T-cell (primary cell): ENCODE data around the gene GPR146. TPM values are rescaled to one million over a fixed set of nuclear protein-coding genes. Genes with fewer than 3 reads are reported as not detected.

Source experiments
- ATAC-seq, 4 experiments: fragments of 200-7000 bp in 3 of 4; fragments of 150-1000 bp in 1 of 4; cut with Tn5 transposase; replicated peaks in 1 of 4; 1 replicate in 3 of 4; 2 replicates in 1 of 4; pipeline ENCODE4 v1.10.0; 2021; ENCODE audit warnings: moderate library complexity in 3 of 4, mild to moderate bottlenecking in 2 of 4, moderate number of reproducible peaks in 1 of 4
- CTCF ChIA-PET, 2 donors: fragments of 300-600 bp; sonication (Branson Sonifier 250); formaldehyde crosslinking; loops; one replicate each; lab custom pipeline; 2022; ENCODE audit warnings: antibody characterized with exemption in 2 of 2; lab: Charles Lee
- POLR2A ChIA-PET, 2 donors: fragments of 300-600 bp; sonication (Branson Sonifier 250); formaldehyde crosslinking; loops; one replicate each; lab custom pipeline; 2022; ENCODE audit warnings: antibody characterized with exemption in 2 of 2; lab: Charles Lee
- DNase-seq, 35 experiments: peaks; one replicate each; pipeline versions ENCODE4 v3.0.0 to v3.0.0-alpha.2; 2013 to 2023
- H3K27ac ChIP-seq: one replicate; pipeline ENCODE4 v1.5.1; 2013; ENCODE audit warnings: low read length
- H3K27me3 ChIP-seq, 2 experiments: replicated peaks in 1 of 2; 1 replicate in 1 of 2; 2 replicates in 1 of 2; pipeline versions ENCODE4 v1.6.1 to v1.7.0; 2013; ENCODE audit warnings: low read length in 1 of 2, mixed read lengths in 1 of 2; ENCODE audit not compliant: control insufficient read depth in 2 of 2, insufficient read depth in 2 of 2; ENCODE audit errors: extremely low read depth in 1 of 2
- H3K36me3 ChIP-seq, 2 donors: 1 replicate in 1 of 2; 2 replicates in 1 of 2; pipeline versions ENCODE4 v1.6.1 to v1.7.0; 2013; ENCODE audit warnings: low read length in 1 of 2; ENCODE audit not compliant: control insufficient read depth in 2 of 2, insufficient read depth in 1 of 2; ENCODE audit errors: extremely low read depth in 1 of 2
- H3K4me1 ChIP-seq, 2 experiments: 1 replicate in 1 of 2; 2 replicates in 1 of 2; pipeline versions ENCODE4 v1.6.1 to v1.7.0; 2013; ENCODE audit warnings: low read length in 2 of 2, mixed read lengths in 1 of 2; ENCODE audit not compliant: insufficient read depth in 2 of 2, control insufficient read depth in 1 of 2; ENCODE audit errors: extremely low read depth in 1 of 2
- H3K4me3 ChIP-seq, 2 donors: 1 replicate in 1 of 2; 2 replicates in 1 of 2; pipeline versions ENCODE4 v1.5.1 to v1.7.0; 2013; ENCODE audit warnings: mild to moderate bottlenecking in 2 of 2, low read length in 1 of 2, moderate library complexity in 1 of 2; ENCODE audit not compliant: control insufficient read depth in 1 of 2; ENCODE audit errors: extremely low read depth in 1 of 2
- H3K9me3 ChIP-seq: 2 replicates; pipeline ENCODE4 v1.7.0; 2013
- H3K27ac Mint-ChIP-seq, 2 donors: one replicate each; pipeline ENCODE4 v1.8.0; 2020 to 2021; ENCODE audit warnings: mild to moderate bottlenecking in 2 of 2, mixed read lengths in 2 of 2
- H3K27me3 Mint-ChIP-seq, 2 donors: one replicate each; pipeline ENCODE4 v1.8.0; 2021 to 2022; ENCODE audit warnings: mixed read lengths in 2 of 2
- H3K36me3 Mint-ChIP-seq: one replicate; pipeline ENCODE4 v1.8.0; 2021; ENCODE audit warnings: mixed read lengths
- H3K4me1 Mint-ChIP-seq, 3 donors: one replicate each; pipeline ENCODE4 v1.8.0; 2020 to 2022; ENCODE audit warnings: mixed read lengths in 3 of 3, mild to moderate bottlenecking in 1 of 3
- H3K4me3 Mint-ChIP-seq, 3 donors: one replicate each; pipeline ENCODE4 v1.8.0; 2020 to 2022; ENCODE audit warnings: mild to moderate bottlenecking in 3 of 3, mixed read lengths in 3 of 3, moderate library complexity in 3 of 3
- H3K9me3 Mint-ChIP-seq, 3 donors: one replicate each; pipeline ENCODE4 v1.8.0; 2020 to 2022; ENCODE audit warnings: mixed read lengths in 3 of 3
- WGBS: methylation state at CpG from one replicate; pipeline ENCODE4 v1.1.5; 2013; ENCODE audit warnings: missing lambda C conversion rate; ENCODE audit not compliant: insufficient coverage; 5-methylcytosine and 5-hydroxymethylcytosine counted together
- total RNA-seq, 35 experiments: library from RNA in 6 of 35; stranded (reverse) in 6 of 35; fragments of 120-200 nt in 1 of 35; gene quantifications; one replicate each; pipeline versions ENCODE4 v1.2.1 to v1.2.4 and lab custom pipeline; 2013 to 2026

Gene GPR146, protein sequence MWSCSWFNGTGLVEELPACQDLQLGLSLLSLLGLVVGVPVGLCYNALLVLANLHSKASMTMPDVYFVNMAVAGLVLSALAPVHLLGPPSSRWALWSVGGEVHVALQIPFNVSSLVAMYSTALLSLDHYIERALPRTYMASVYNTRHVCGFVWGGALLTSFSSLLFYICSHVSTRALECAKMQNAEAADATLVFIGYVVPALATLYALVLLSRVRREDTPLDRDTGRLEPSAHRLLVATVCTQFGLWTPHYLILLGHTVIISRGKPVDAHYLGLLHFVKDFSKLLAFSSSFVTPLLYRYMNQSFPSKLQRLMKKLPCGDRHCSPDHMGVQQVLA
- total RNA-seq = 10 to 100 TPM; 11.9 to 14.7 (median 13.0) TPM
- total RNA-seq (2013) = 4.4 TPM
- total RNA-seq (lab: John Stamatoyannopoulos, UW) = 0.04 to 12.1 (median 4.5) reads per million in 29 experiments

DNA sequence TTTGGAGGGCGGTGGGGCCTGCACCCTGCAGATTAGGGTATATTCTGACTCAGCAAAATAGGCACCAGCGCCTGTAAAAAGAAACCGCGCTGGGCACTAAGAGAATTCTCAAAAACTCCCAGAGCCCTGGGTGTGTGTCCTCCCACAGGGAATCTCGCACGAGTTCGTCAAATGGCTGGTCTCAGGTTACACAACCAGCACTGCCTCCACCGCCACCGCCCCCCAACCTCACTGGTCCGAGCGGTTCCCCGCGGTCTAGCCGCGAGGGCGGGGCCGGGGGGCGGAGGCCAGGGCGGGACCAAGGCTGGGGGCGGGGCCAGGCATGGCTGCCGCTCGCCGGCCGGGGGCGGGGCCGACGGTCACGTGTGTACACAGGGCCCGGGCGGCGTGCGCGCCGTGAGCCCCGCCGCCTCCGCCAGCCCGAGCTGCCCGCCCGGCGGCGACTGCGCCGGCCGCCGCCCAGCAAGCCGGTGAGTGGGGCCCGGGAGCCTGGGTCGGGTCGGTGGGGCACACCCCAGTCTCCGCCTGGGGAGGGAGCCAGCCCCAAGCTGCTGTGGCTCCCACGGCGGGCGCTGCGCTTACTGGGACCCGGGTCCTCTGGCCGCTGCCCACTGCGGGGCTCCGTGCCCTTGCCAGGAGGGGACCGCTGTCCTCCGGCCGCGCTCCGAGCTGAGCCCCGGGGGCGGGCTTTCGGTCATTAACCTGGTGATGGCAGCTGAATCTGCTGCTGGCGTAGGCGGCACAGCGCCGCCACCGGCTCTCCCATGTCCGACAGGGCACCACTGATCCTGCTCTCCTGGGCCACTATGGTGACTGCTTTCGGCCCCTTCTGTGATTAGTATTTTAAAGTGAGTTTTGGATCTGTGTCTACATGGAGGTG, at the start of gene GPR146:
Gene GPR146, plus strand, starts transcription at position 358 of the 880 bp plus-strand sequence. CDS start 12,970 bp downstream, outside the sequence.
- no peaks in the 10 kb centered on the region for H3K9me3 ChIP-seq
- peaks cover 4 to 26% of the 10 kb centered on the region in 2 donors for H3K27me3 Mint-ChIP-seq
- H3K36me3 ChIP-seq = no peaks in the 10 kb centered on the region
- H3K4me1 Mint-ChIP-seq = peaks cover 66 to 76% (median 76%) of the 10 kb centered on the region in 3 donors
- DNase-seq = peak; percentile 69 to 93 (median 84)
- POLR2A ChIA-PET = no interaction called here
- H3K9me3 Mint-ChIP-seq = no peaks in the 10 kb centered on the region
- no peaks in the 10 kb centered on the region for H3K36me3 Mint-ChIP-seq
- H3K27ac ChIP-seq = peak within 1 kb of the TSS; percentile 44
- CTCF ChIA-PET = interaction anchor here in 1 of 2 donors (1.0 to 1.2 kb wide), 2 partner anchors 21 to 33 kb away, joined by 3 to 5 read pairs; no protein-coding TSS in a partner anchor
- H3K4me3 Mint-ChIP-seq = peak within 1 kb of the TSS; percentile 81 to 89 (median 88)
- H3K27me3 ChIP-seq = no peaks in the 10 kb centered on the region
- peak; percentile 89 to 92 (median 90) for ATAC-seq
- WGBS = 1% methylated on average over 72 of the region's 74 CpGs
- peak within 1 kb of the TSS; percentile 84 to 85 for H3K27ac Mint-ChIP-seq
- peak within 1 kb of the TSS; percentile 60 to 80 for H3K4me3 ChIP-seq
- H3K4me1 ChIP-seq = peaks cover 42 to 77% of the 10 kb centered on the region in 2 experiments

DNA sequence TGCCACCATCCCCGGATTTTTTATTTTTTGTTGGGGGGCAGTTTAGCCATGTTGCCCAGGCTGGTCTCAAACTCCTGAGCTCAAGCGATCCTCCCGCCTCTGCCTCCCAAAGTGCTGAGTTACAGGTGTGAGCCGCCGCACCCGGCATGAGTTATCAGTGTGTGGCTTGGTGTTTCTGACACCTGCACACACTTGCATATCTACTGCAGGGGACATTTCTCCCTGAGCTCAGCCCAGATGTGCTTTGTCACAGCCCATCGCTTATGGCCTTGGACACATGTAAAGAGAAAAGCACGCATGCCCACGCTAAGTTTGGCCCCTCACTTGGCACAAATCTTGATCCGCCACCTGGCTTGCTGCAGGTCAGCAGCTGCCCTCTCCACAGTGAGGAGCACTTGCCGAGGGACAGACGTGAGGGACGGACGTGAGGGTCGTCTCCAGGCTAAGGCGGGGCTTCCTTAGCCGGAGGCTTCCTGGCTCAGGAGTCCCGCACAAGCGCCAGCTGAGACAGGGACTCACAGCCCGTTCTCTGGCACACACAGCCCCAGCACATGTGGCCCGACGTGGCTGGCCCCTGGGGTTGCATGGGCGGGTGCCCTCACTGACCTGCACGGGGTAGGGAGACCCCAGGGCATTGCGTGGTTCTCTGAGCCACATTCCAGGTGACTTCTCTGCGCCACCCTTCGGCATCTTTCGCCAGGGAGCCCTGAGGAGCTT, 49.6 kb upstream of the GPR146 start:
- Histone ChIP-seq H3K36me3 (peaks cover 0 to 7% of the 10 kb centered on the region in 2 donors), H3K4me3 (no peak overlapping the region), H3K4me1 (peaks cover 0 to 10% of the 10 kb centered on the region in 2 experiments), H3K27me3 (peaks cover 0 to 6% of the 10 kb centered on the region in 2 experiments), H3K27ac (no peak overlapping the region), H3K9me3 (no peaks in the 10 kb centered on the region)
- POLR2A ChIA-PET = no interaction called here
- Mint-ChIP-seq H3K4me1 (peaks cover 4 to 5% (median 4%) of the 10 kb centered on the region in 3 donors), H3K9me3 (no peaks in the 10 kb centered on the region), H3K27me3 (no peaks in the 10 kb centered on the region), H3K27ac (no peak overlapping the region), H3K4me3 (no peak overlapping the region), H3K36me3 (peaks cover 5% of the 10 kb centered on the region)
- WGBS = 87% methylated on average over 23 of the region's 28 CpGs
- CTCF ChIA-PET = interaction anchor here (0.6 to 4.1 kb wide), 5 partner anchors 22 to 522 kb away, joined by 3 to 59 read pairs (median 3); no protein-coding TSS in a partner anchor
- no peak for ATAC-seq
- DNase-seq = no peak

DNA sequence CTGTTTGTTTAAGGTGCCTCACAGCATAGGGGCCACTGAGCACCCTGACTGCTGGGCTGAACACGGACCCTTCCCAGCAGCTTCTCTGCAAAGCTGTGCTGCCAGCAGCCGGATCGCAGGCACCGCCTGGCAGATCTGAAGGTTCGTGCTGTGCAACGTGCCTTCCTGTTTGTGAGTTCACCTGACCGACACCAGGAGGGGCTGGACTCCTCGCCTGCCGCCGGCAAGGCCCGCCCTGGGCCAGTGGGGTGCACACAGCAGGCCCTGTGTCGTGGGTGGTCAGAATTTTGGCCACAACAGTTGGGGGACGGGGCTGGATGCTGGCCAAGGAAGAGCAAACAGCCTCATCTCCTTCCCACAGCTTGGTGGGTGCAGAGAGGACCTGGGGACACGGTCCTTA, 48.8 kb upstream of the GPR146 start:
- H3K36me3 Mint-ChIP-seq = peaks cover 5% of the 10 kb centered on the region
- CTCF ChIA-PET = interaction anchor here (0.6 to 4.1 kb wide), 2 partner anchors 69 to 91 kb away, joined by 3 to 59 read pairs; no protein-coding TSS in a partner anchor
- WGBS = 94% methylated on average over 10 of the region's 14 CpGs

DNA sequence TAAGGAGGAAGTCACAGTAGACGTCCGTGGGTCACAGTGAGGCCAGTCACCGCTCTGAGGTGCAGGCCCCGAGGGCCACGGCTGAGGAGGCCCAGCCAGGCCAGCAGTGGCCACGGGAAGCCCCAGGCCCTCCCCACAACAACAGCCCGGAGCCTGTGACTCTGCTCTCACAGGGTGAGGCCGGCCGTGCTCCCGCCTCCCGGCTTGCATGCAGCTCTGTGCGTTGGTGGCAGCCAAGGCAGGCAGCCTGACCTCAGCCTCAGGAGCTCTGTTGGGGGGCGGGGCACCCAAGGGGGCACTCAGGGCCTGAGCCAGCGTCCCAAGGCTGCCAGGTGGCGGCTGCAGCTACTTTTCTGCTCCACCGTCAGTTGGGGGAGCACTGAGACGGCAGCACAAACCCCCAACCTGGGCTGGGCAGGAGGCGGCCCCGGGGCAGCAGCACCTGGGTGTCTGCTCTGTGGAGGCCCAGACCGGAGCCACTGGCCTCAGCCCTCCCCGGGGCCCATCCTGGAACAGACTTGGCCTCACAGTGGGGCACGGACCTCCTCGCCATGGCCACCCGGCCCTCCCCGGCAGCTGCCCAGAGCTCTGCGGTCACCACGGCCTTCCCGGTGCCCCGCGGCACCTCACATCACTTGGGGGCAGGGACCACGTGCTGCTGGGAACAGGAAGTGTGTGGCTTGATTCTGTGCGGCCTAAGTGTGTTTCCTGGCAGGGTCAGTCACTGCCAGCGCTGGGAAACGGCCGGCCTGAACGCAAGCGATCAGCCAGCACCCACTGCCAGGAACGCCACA, 48.1 kb upstream of the GPR146 start:
- ChIA-PET POLR2A (no interaction called here), CTCF (no interaction called here)
- Histone ChIP-seq H3K9me3 (no peaks in the 10 kb centered on the region), H3K4me3 (no peak overlapping the region), H3K36me3 (peaks cover 0 to 7% of the 10 kb centered on the region in 2 donors), H3K27me3 (peaks cover 0 to 6% of the 10 kb centered on the region in 2 experiments), H3K4me1 (peaks cover 0 to 10% of the 10 kb centered on the region in 2 experiments), H3K27ac (no peak overlapping the region)
- ATAC-seq (no peak), DNase-seq (no peak)
- Mint-ChIP-seq H3K9me3 (no peaks in the 10 kb centered on the region), H3K36me3 (peaks cover 5% of the 10 kb centered on the region), H3K4me3 (no peak overlapping the region), H3K4me1 (peaks cover 4 to 5% (median 4%) of the 10 kb centered on the region in 3 donors), H3K27me3 (no peaks in the 10 kb centered on the region), H3K27ac (no peak overlapping the region)
- 78% methylated on average over 35 of the region's 38 CpGs for WGBS

More for the DNA sequence above, 48.8 kb upstream of the GPR146 start:
- peaks cover 0 to 10% of the 10 kb centered on the region in 2 experiments for H3K4me1 ChIP-seq
- Mint-ChIP-seq H3K4me3 (no peak overlapping the region), H3K4me1 (peaks cover 4 to 5% (median 4%) of the 10 kb centered on the region in 3 donors), H3K9me3 (no peaks in the 10 kb centered on the region), H3K27ac (no peak overlapping the region), H3K27me3 (no peaks in the 10 kb centered on the region)
- DNase-seq = no peak
- H3K27me3 ChIP-seq = peaks cover 0 to 6% of the 10 kb centered on the region in 2 experiments
- ATAC-seq = no peak
- H3K27ac ChIP-seq = no peak overlapping the region
- no peak overlapping the region for H3K4me3 ChIP-seq
- POLR2A ChIA-PET = no interaction called here
- no peaks in the 10 kb centered on the region for H3K9me3 ChIP-seq
- H3K36me3 ChIP-seq = peaks cover 0 to 7% of the 10 kb centered on the region in 2 donors

DNA sequence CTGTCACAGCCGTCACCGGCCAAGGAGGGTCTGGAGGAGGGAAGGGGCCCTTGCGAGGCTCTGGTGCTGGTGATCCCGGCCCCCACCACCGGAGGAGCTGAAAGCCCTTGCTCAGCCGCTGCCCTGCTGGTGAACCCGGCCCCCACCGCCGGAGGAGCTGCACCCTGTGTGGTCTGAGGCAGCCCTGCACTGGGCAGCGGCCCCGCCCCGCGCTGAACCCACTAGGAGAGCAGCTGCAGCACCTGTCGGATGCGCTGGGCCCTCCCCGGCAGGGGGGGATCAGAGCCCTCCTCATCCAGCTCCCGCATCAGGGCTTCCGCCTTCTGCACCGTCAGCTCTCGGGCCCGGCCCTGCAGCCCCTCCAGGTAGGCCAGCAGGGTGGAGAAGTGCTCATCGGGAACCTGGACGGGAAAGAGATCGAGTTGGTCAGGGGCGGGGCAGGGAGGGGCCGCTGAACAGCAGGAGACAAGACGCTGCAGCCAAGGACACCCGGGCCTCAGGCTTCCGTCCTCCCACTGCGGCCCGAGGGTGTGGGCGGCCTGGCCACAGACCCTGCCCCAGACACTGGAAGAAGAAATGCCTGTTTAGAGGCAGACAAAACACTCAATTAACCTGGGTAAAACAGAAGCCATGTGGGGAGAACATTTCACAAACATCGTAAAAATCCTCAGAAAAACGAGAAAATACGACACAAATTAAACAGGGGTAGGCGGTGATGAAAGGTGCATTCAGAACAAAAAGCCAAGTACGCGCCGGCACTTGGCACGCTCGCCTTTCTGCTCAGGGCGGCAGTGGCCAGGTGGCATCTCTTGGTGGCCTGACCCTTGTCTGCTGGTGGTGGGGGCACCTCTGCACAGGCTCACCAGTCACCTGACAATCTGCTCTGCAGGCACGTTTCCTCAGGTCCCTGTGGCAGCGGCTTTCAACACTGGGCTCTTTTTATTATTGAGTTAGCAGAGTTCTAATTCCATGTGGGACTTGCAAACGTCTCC, 46.6 kb upstream of the GPR146 start:
- peaks cover 0 to 10% of the 10 kb centered on the region in 2 experiments for H3K4me1 ChIP-seq
- POLR2A ChIA-PET = interaction anchor here in 1 of 2 donors (0.6 kb wide), 1 partner anchor 50 kb away, joined by 6 read pairs; no protein-coding TSS in a partner anchor
- 95% methylated on average over 40 of the region's 45 CpGs for WGBS

More for the DNA sequence above, 46.6 kb upstream of the GPR146 start:
- H3K9me3 Mint-ChIP-seq = no peaks in the 10 kb centered on the region
- H3K27ac Mint-ChIP-seq = no peak overlapping the region
- no peaks in the 10 kb centered on the region for H3K9me3 ChIP-seq
- H3K4me1 Mint-ChIP-seq = peaks cover 4 to 5% (median 4%) of the 10 kb centered on the region in 3 donors
- no peak overlapping the region for H3K4me3 ChIP-seq
- H3K27ac ChIP-seq = no peak overlapping the region
- peaks cover 0 to 7% of the 10 kb centered on the region in 2 donors for H3K36me3 ChIP-seq
- H3K4me3 Mint-ChIP-seq = no peak overlapping the region
- H3K27me3 Mint-ChIP-seq = no peaks in the 10 kb centered on the region
- no peaks in the 10 kb centered on the region for H3K27me3 ChIP-seq
- DNase-seq = no peak
- CTCF ChIA-PET = interaction anchor here in 1 of 2 donors (0.6 to 0.8 kb wide), 2 partner anchors 58 to 141 kb away, joined by 3 to 4 read pairs; no protein-coding TSS in a partner anchor
- ATAC-seq = no peak
- peaks cover 5% of the 10 kb centered on the region for H3K36me3 Mint-ChIP-seq
